Endothelial cell of umbilical vein (primary cell): ENCODE measurements around the gene SCARF2. TPM values are rescaled to one million over a fixed set of nuclear protein-coding genes. Genes with fewer than 3 reads are reported as not detected.

Experiments used
- BruUV-seq: library from RNA; stranded (reverse); fragments of 400-500 nt; replicated peaks from 2 replicates; lab custom pipeline; 2021; lab: Mats Ljungman, UMichigan
- CTCF ChIA-PET: fragments of 300-600, 350-600 bp; sonication (Branson Sonifier 250); formaldehyde crosslinking; loops from one replicate; lab custom pipeline; 2021; ENCODE audit warnings: antibody characterized with exemption, inconsistent platforms; lab: Charles Lee
- POLR2A ChIA-PET: fragments of 300-600, 350-600 bp; sonication (Branson Sonifier 250); formaldehyde crosslinking; loops from one replicate; lab custom pipeline; 2021; ENCODE audit warnings: antibody characterized with exemption, inconsistent platforms; lab: Charles Lee
- DNase-seq: peaks from one replicate; pipeline ENCODE4 v3.0.0-alpha.2; 2011; ENCODE audit warnings: low read depth, low spot score
- FAIRE-seq: peaks from 2 replicates; lab custom pipeline; 2011; peaks lifted over from hg19 to GRCh38; lab: Jason Lieb, UNC
- H2AFZ ChIP-seq: 2 replicates; pipeline ENCODE4 v1.6.0; 2012; ENCODE audit warnings: low read depth, low read length, control low read depth, inconsistent platforms
- H3K27ac ChIP-seq: 2 replicates; pipeline ENCODE4 v1.5.1; 2011; ENCODE audit warnings: low read depth, mild to moderate bottlenecking, control low read depth, low read length, moderate library complexity; ENCODE audit not compliant: insufficient read depth
- H3K27me3 ChIP-seq, 2 experiments: 2 replicates each; pipeline versions ENCODE4 v1.6.0 to v1.6.1; 2011; ENCODE audit warnings: low read length in 2 of 2, mixed read lengths in 1 of 2; ENCODE audit not compliant: control insufficient read depth in 2 of 2, insufficient read depth in 2 of 2
- H3K36me3 ChIP-seq, 2 experiments: 2 replicates in 1 of 2; 3 replicates in 1 of 2; pipeline ENCODE4 v1.5.1; 2011; ENCODE audit warnings: low read length in 2 of 2, mild to moderate bottlenecking in 1 of 2, moderate library complexity in 1 of 2; ENCODE audit not compliant: control insufficient read depth in 2 of 2, insufficient read depth in 2 of 2; ENCODE audit errors: extremely low read depth in 1 of 2
- H3K4me1 ChIP-seq: 3 replicates; pipeline ENCODE4 v1.5.1; 2011; ENCODE audit warnings: mild to moderate bottlenecking, low read length; ENCODE audit not compliant: control insufficient read depth, insufficient read depth; ENCODE audit errors: extremely low read depth
- H3K4me2 ChIP-seq: 2 replicates; pipeline ENCODE4 v1.6.1; 2011; ENCODE audit warnings: low read length, control low read depth, mixed read lengths; ENCODE audit not compliant: insufficient read depth
- H3K4me3 ChIP-seq, 3 experiments: fragments of 200-600 bp in 1 of 3; sonication (generic), shearing (Covaris generic) in 1 of 3; replicated peaks in 1 of 3; 2 replicates each; pipeline ENCODE4 v1.5.1; 2011 to 2016; ENCODE audit warnings: control low read depth in 3 of 3, low read length in 3 of 3, mild to moderate bottlenecking in 2 of 3, inconsistent platforms in 1 of 3, low read depth in 1 of 3, moderate library complexity in 1 of 3; ENCODE audit not compliant: insufficient read depth in 1 of 3
- H3K79me2 ChIP-seq: 2 replicates; pipeline ENCODE4 v1.6.0; 2012; ENCODE audit warnings: low read length, inconsistent platforms; ENCODE audit not compliant: control insufficient read depth, insufficient read depth
- H3K9ac ChIP-seq: replicated peaks from 2 replicates; pipeline ENCODE3; 2011; ENCODE audit warnings: low read length, control low read depth; ENCODE audit not compliant: insufficient read depth; ENCODE audit errors: extremely low read depth
- H3K9me1 ChIP-seq: replicated peaks from 3 replicates; pipeline ENCODE4 v1.6.0; 2011; ENCODE audit warnings: mild to moderate bottlenecking, low read length; ENCODE audit not compliant: control insufficient read depth, insufficient read depth; ENCODE audit errors: extremely low read depth
- H3K9me3 ChIP-seq: replicated peaks from 2 replicates; pipeline ENCODE4 v1.5.1; 2012; ENCODE audit warnings: low read length, inconsistent platforms; ENCODE audit not compliant: control insufficient read depth, insufficient read depth
- H4K20me1 ChIP-seq: replicated peaks from 2 replicates; pipeline ENCODE3; 2011; ENCODE audit warnings: mild to moderate bottlenecking, low read length; ENCODE audit not compliant: control insufficient read depth, insufficient read depth; ENCODE audit errors: extremely low read depth
- EZH2 ChIP-seq: IDR thresholded peaks from 2 replicates; pipeline ENCODE4 v1.6.1; 2012; ENCODE audit warnings: borderline replicate concordance, low read depth, mild to moderate bottlenecking, moderate library complexity, low read length, inconsistent platforms; ENCODE audit not compliant: severe bottlenecking
- FOS ChIP-seq: IDR thresholded peaks from 2 replicates; pipeline ENCODE4 v1.6.1; 2011; ENCODE audit warnings: mild to moderate bottlenecking, low read length, moderate library complexity, borderline replicate concordance; ENCODE audit not compliant: insufficient read depth
- GATA2 ChIP-seq: IDR thresholded peaks from 2 replicates; pipeline ENCODE4 v1.7.0; 2011; ENCODE audit warnings: low read depth, mild to moderate bottlenecking, moderate library complexity, mixed read lengths, low read length; ENCODE audit not compliant: insufficient read length, insufficient read depth
- JUN ChIP-seq: IDR thresholded peaks from 2 replicates; pipeline ENCODE4 v1.6.1; 2011; ENCODE audit warnings: borderline replicate concordance, low read depth; ENCODE audit not compliant: insufficient read length, insufficient read depth
- MYC ChIP-seq: IDR thresholded peaks from one replicate; pipeline ENCODE4 v1.6.1; 2011; ENCODE audit warnings: mild to moderate bottlenecking, low read depth, low read length
- POLR2A ChIP-seq: IDR thresholded peaks from 2 replicates; pipeline ENCODE4 v1.6.1; 2012; ENCODE audit warnings: low read depth, mild to moderate bottlenecking, control low read depth, low read length
- POLR2AphosphoS5 ChIP-seq: IDR thresholded peaks from 2 replicates; pipeline ENCODE4 v1.6.1; 2012; ENCODE audit warnings: low read depth, mild to moderate bottlenecking, control low read depth, low read length, moderate library complexity; ENCODE audit not compliant: insufficient read depth
- dilution Hi-C: fragments of 300-500 bp; cut with MboI; formaldehyde crosslinking; loops from one replicate; pipeline ENCODE4 v1.15.0; 2019; ENCODE audit warnings: low sequenced_read_pairs; ENCODE audit not compliant: extremely low pct_ligation_motif_present
- intact Hi-C: fragments of 100-400 bp; cut with micrococcal nuclease; formaldehyde crosslinking; loops from one replicate; pipeline ENCODE4 v1.10.0; 2022
- polyA plus RNA-seq, 4 experiments: library from polyadenylated mRNA; depleted of rRNA in 3 of 4; stranded (reverse) in 3 of 4; unstranded in 1 of 4; fragments of >200 nt; gene quantifications; 2 replicates each; pipeline versions ENCODE4 v1.2.1 to v1.2.3, GENCODE V29; 2011 to 2012; ENCODE audit warnings: missing spikeins in 1 of 4
- total RNA-seq: library from RNA; stranded (reverse); gene quantifications from 2 replicates; pipeline ENCODE4 v1.2.3, GENCODE V29; 2021
- TF ChIP-seq, protein P1 (sequence below), 2 donors: IDR thresholded peaks; 1 replicate in 1 of 2; 2 replicates in 1 of 2; pipeline ENCODE4 v1.5.1; 2011; ENCODE audit warnings: low read length in 2 of 2, mild to moderate bottlenecking in 2 of 2, moderate library complexity in 2 of 2, control low read depth in 1 of 2, inconsistent platforms in 1 of 2, low read depth in 1 of 2; ENCODE audit not compliant: insufficient read depth in 1 of 2; ENCODE audit errors: extremely low read depth in 1 of 2
- TF ChIP-seq, protein P2 (sequence below): IDR thresholded peaks from 2 replicates; pipeline ENCODE4 v1.6.1; 2011; ENCODE audit not compliant: insufficient read depth, insufficient read length

SCARF2 gene
- total and polyA plus RNA-seq, 2 donors (not counting 3 experiments of a cell fraction or from before 2014, with no cell fraction given): 15.7 to 20.1 TPM

DNA sequence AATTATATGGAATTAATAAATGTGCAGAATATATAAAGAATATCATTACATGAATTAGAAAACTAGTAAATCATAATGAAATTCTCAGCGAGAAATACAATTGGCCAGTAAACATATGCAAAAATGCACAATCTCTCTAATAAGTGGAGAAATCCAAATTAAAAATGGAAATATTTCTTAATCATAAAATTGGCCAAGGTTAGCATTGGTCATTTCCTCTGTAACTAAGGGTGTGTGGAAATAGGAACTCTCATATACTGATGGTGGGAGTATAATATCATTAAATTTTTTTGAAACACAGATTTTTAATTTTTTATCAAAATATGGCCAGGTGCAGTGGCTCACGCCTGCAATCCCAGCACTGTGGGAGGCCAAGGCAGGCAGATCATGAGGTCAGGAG, 51.3 kb downstream of the SCARF2 start:
- H2AFZ ChIP-seq: no peak overlapping the region
- no peak overlapping the region for H3K9ac ChIP-seq
- no peaks in the 10 kb centered on the region for H4K20me1 ChIP-seq
- DNase-seq (no peak), FAIRE-seq (no peak)
- ChIA-PET POLR2A (no interaction called here), CTCF (no interaction called here)
- no peaks in the 10 kb centered on the region for H3K9me1 ChIP-seq
- peaks cover 12 to 28% of the 10 kb centered on the region in 2 experiments for H3K27me3 ChIP-seq
- H3K4me1 ChIP-seq: no peaks in the 10 kb centered on the region
- no peaks in the 10 kb centered on the region for H3K79me2 ChIP-seq
- no peak overlapping the region for H3K4me2 ChIP-seq
- H3K4me3 ChIP-seq: no peak overlapping the region
- no peaks in the 10 kb centered on the region for H3K9me3 ChIP-seq
- no peak overlapping the region for H3K27ac ChIP-seq
- dilution Hi-C loops (no loop called here), intact Hi-C loops (no loop called here)
- TF ChIP-seq POLR2A: no peak
- TF ChIP-seq, protein P1, sequence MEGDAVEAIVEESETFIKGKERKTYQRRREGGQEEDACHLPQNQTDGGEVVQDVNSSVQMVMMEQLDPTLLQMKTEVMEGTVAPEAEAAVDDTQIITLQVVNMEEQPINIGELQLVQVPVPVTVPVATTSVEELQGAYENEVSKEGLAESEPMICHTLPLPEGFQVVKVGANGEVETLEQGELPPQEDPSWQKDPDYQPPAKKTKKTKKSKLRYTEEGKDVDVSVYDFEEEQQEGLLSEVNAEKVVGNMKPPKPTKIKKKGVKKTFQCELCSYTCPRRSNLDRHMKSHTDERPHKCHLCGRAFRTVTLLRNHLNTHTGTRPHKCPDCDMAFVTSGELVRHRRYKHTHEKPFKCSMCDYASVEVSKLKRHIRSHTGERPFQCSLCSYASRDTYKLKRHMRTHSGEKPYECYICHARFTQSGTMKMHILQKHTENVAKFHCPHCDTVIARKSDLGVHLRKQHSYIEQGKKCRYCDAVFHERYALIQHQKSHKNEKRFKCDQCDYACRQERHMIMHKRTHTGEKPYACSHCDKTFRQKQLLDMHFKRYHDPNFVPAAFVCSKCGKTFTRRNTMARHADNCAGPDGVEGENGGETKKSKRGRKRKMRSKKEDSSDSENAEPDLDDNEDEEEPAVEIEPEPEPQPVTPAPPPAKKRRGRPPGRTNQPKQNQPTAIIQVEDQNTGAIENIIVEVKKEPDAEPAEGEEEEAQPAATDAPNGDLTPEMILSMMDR (IDR thresholded peaks at IDR 0.05; ENCODE audit: extremely low read depth in 1 of 2, insufficient read depth in 1 of 2, low read depth in 1 of 2, low read length in 2 of 2): no peak
- TF ChIP-seq GATA2: no peak
- TF ChIP-seq POLR2AphosphoS5: no peak
- no TSS peak for BruUV-seq
- no peaks in the 10 kb centered on the region for H3K36me3 ChIP-seq

DNA sequence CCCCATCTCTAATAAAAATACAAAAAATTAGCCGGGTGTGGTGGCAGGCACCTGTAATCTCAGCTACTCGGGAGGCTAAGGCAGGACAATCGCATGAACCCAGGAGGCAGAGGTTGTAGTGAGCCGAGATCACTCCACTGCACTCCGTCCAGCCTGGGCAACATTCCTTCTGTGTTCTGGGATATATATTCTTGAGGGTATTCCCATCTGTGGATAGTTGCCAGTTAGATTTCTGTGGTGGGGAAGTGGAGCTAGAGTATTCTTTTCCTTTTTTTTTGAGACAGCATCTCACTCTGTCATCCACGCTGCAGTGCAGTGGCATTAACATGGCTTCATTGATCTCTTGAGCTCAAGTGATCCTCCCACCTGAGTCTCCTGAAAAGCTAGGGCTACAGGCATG, 52.8 kb downstream of the SCARF2 start:
- H3K9me1 ChIP-seq: no peaks in the 10 kb centered on the region
- no peak overlapping the region for H3K4me2 ChIP-seq
- ChIA-PET CTCF (no interaction called here), POLR2A (no interaction called here)
- no peaks in the 10 kb centered on the region for H4K20me1 ChIP-seq
- DNase-seq: no peak
- TF ChIP-seq, protein P1 (IDR thresholded peaks at IDR 0.05; ENCODE audit: extremely low read depth in 1 of 2, insufficient read depth in 1 of 2, low read depth in 1 of 2, low read length in 2 of 2): no peak
- TF ChIP-seq POLR2AphosphoS5: no peak
- TF ChIP-seq JUN: no peak
- no peak for TF ChIP-seq POLR2A
- TF ChIP-seq, protein P2, sequence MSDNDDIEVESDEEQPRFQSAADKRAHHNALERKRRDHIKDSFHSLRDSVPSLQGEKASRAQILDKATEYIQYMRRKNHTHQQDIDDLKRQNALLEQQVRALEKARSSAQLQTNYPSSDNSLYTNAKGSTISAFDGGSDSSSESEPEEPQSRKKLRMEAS: no peak
- TF ChIP-seq MYC: no peak
- no peak for TF ChIP-seq EZH2
- no peak for TF ChIP-seq GATA2
- no peak for TF ChIP-seq FOS
- intact Hi-C loops (no loop called here), dilution Hi-C loops (no loop called here)
- H3K27me3 ChIP-seq: peaks cover 9 to 33% of the 10 kb centered on the region in 2 experiments
- H3K36me3 ChIP-seq: no peaks in the 10 kb centered on the region
- H3K4me1 ChIP-seq: no peaks in the 10 kb centered on the region
- H3K9ac ChIP-seq: no peak overlapping the region
- no peak overlapping the region for H2AFZ ChIP-seq
- H3K4me3 ChIP-seq: no peak overlapping the region
- H3K79me2 ChIP-seq: no peaks in the 10 kb centered on the region
- no peak for FAIRE-seq
- H3K27ac ChIP-seq: no peak overlapping the region
- H3K9me3 ChIP-seq: no peaks in the 10 kb centered on the region
- no TSS peak for BruUV-seq
